ENCODE results near the gene SLC25A33. TPM values are rescaled to one million over a fixed set of nuclear protein-coding genes. Genes with fewer than 3 reads are reported as not detected.

SLC25A33 gene
- total and polyA plus RNA-seq, 2 of the 8 experiments (the other 6 are each of a cell fraction or from before 2014, with no cell fraction given): 7.8 to 12.8 TPM

DNA sequence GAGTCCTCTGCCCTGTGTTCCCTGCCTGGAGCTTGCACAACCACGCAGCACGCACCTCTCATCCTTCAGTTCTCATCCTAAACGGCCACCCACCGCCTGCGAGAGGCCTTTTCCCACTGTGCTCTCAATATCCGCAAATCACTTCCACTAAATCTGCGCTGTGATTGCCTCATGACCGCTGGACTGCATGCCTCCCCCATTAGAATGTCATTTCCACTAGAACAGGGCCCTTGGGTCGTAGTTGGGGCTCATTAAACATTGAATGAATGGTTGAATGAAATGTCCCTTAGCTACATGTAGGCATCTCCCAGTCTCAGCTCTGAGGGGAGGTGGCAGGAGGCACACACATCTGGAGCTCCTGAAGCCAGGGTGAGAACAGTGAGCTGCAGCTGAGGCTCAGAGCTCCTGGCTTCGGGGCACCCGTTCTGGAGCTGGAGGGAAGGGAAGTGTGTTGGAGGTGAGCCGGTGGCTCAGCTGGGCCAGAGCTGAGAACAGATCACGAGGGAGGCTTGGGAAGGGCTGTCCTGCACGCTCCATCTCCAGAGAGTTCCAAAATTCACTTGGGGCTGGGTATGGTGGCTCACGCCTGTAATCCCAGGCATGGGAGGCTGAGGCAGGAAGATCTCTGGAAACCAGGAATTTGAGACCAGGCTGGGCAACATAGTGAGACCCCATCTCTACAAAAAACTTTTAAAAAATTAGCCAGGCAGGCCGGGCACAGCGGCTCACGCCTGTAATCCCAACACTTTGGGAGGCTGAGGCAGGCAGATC is 79.8 kb downstream of the SLC25A33 start (continued):
- TF ChIP-seq FOSL1 (IDR thresholded peaks at IDR 0.05; ENCODE audit: insufficient read depth, low read depth, low read length): no peak

All from H1 (cell line).